HG03175 (cell line): ENCODE results near the gene SLIT1.

Source experiments
- ATAC-seq: cut with Tn5 transposase; IDR thresholded peaks from one replicate; pipeline ENCODE4 v1.9.1; 2021; ENCODE audit warnings: mild to moderate bottlenecking, moderate library complexity; ENCODE audit not compliant: unreplicated experiment

Gene SLIT1

DNA sequence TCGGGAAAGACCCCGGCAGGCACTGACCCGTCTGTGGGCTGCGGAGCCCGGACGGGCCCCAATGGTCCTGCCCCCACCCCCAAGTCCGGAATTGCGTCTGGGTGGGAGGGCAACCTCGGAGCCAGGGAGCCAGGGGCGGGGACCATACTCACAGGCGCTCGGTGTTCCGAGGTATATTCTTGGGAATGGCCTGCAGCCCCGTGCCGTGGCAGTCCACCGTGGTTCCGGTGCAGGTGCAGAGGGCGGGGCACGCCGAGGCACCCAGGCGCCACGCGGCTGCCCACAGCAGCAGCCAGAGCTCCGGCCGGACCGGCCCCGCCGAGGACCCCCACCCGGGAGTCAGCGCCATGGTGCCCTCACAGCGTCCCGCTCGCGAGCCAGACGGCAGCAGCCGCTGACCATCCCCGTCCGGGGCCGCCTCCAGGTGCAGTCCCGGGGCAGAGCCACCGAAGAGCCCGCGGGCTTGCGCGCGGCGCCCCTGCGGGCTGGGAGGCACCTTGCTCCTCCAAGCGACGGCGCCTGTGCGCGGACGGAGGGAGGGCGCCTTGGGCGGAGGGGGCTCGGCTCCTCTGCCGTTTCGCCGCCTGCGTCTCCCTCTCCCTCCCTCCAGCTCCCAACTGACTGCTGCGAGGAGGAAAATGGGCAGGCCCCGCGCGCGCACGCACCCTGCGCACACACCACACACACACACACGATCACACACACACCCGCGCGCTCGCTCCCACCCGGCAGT, at the start of gene SLIT1:
SLIT1 (minus strand) TSS at position 634 of the 733 bp plus-strand sequence; CDS start at position 349, 285 bp downstream.
- ATAC-seq: no peak

DNA sequence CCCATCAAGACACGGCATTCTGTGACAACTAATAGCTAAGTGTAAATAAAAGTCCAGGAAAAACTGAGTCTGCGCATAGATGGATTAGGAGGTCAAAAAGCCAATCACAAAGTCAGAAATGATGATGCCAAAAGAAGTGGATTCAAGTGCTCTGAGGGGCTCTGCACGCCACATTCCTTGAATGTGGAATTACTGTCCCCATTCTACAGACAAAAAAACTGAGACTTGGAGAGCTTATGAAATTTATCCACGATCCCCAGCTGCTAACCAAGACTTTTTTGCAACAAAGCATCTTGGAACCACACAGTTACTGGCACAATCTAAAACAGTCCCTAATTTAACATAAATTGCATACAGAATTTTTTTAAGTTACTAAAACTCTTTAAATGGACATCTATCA, 49.6 kb upstream of the SLIT1 start:
- ATAC-seq: no peak

DNA sequence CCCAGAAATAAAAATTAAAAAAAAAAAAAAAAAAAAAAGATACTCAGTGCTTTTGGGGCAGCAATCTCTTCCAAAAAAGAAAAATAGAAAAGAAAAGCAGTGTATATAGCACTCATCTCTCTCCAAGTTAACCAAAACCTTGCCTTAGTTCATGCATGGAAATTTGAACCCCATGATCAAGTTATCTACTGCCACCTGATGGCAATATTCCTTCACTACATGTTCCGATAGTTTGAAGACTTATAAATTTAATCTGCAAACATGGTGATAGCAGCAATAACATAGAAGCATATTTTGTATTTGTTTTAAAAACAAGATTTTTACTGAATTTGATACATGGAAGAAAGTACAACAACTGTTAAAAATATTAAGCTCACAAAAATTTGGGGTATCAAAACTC, 48.6 kb upstream of the SLIT1 start:
- no peak for ATAC-seq

DNA sequence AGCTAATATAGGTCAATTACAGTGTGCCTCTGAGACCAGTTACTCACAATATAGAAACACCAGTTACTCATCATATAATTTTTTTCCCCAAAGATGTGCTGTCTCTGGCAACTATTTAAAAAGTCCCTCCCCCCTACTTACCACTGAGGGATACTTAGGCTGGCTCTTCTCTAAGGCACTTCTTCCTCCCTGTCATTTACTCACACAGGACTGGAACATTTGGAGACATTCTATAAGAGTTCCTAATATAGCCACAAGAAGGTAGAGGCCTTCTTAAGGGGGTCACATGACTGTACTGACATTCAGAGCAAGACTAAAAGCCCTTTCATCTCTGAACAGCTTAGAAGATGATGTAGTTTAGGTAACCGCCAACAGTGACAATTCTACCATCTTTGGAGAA, 44.4 kb upstream of the SLIT1 start:
- no peak for ATAC-seq

DNA sequence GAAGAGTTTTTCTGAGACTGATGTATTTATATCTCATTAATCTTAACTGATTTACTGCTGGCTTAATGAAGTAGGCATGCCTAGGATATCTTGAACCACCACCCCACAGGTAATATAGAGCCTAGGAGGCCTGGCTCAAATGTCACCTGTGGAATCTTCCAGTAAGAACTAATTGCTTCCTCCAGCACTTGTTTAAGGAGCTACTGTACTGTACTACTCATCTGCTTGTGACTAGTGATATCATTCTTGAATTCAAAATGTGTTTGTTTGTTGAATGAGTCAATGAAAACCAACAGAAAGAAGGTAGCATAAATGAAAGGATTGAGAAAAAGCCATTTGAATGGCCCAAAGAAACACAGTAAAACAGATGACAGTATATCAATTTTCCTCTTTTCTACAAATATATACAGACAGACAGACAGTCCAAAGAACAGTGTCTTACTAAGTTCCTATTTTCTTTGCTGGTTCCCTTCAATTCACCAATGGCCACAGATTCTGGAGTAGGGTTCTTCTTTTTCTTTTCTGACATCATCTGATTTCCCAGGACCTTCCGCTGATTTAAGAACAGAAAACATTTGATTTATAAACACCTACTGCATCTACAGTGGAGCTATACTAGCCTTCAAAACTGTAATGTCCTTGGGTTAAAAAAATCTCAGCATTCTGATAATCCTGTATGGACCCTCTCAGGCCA, 43.7 kb upstream of the SLIT1 start:
- no peak for ATAC-seq

DNA sequence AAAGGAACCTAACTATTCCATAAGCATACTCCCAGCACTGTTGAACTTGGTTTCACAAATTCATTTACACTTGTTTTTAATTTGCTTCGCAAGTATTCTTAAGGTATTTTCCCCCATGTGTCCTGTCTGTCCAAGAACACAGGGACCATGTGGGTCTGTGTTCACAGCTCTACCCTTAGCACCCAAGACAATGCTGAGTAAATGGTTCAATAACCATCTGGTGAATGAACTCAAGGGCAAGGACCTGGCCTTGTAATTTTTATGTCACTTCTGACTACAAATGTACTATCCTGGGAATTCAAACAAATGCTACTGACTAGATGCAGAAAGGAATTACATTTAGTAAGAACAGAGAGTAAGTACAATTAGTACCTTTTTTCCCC, 43.0 kb upstream of the SLIT1 start:
- no peak for ATAC-seq

DNA sequence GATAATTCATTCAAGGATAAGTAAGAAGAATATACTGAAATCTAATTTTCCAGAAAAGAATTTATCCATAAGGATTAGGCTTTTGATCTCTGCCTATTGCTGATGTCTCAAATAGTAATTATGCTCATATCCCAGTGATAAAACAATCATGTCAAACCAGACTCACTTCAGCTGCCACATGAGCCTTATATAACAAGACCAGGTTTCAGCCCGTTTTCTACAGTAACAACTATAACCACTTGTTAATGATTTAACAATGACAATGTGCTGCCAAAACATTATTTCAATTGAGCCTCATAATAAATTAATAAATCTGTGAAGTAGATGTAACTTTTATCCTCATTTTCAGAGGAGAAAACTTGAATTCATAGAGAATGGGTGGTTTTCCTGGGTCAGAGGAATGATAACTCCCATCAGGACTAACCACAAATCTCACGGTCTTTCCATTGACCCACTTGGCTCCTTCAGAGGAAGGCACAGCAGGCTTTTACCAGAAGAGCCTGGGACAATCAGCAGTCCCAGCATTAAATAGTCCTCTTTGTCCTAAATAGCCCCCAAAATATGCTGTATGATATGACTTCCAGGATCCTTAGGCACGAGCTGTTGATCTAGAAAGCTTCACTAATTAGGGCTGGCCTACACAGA, 42.5 kb upstream of the SLIT1 start:
- ATAC-seq: no peak

DNA sequence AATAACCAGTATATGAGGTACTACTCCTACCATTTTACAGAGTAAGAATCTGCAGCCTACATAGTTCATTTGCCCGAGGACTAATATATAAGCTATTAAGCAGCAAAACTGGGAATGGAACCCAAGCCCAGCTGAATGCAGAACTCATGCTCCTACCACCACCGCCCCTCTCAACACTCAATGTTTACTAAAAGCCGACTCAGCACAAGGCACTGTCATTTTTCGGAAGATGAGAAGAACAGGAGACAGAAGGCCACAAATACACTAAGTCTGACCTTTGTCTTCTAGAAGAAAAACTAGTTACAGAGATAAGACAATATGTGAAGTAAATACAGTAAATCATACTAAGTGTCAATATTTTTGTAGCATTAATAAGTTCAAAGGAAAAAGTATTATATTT, 40.6 kb upstream of the SLIT1 start:
- no peak for ATAC-seq

DNA sequence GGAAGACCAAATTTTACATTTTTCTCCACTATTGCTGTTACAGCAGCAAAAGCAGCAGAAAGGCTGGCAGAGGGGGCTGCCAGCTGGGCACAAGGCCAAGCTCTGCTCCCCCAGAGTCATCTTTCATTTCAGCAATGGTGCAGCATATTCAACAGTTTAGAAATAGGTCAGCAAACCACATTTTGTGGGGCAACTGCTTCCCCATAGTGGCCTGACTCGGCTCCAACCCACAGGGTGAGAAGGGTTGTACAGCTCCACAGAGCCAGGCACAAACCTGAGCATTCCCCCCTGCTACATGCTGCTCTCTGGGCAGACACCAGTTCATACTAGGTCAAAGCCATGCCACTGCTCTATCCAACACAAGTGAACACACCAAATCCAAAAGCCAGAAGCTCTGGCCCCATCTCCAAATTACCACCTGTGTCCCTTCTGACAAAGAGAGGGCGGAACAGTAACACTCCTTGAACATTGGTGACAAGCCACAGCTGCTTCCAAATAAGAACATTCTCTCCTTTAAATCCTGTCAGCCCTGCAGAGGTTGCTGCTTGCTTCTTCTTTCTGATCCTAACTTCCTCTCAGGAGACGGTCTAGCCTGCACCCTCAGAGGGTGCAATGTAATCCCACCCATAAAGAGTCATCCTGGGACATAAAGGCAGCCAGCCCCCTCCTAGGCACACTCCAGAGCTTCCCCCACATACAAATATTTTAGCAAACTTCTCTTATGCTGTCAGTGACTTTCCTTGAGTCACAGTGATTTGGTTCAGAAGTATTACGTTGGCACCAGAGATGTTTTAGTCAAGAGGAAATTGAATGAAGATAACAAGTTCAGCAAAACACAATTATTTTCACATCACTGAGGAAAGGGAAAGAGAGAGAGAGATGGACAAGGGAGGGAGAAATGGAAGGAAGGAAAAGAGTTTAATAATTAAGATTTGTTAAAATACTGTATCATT, 39.0 kb upstream of the SLIT1 start:
- ATAC-seq: no peak

DNA sequence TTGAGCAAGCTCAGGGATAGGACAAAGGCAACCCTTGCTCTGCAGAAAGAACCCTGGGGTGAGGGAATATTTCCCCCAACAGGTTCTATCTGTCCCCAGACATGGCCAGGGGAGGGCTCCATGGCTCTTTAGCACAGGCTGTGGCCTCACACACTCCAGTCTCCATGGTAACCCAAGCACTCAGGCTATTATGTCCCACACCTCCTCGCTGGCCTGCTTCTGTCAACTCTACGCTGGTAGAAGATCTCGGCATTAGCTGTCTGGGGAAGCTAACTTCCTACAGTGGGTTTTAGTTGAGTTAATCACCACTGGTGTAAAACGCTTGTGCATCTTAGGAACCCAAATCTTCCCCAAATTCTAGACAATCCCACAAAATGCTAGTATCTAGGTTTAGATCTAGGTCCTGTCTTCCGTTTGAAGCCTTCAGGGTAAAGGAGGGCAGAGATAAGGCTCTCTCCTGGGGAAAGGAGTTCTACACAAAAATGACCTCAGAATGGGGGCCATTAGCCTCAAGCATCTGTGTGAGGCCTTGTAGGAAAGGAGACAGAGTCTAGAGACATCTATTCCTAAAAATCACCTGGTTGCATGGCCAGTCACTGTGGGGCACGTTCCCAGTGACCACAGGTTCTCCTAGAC, 36.7 kb upstream of the SLIT1 start:
- no peak for ATAC-seq

DNA sequence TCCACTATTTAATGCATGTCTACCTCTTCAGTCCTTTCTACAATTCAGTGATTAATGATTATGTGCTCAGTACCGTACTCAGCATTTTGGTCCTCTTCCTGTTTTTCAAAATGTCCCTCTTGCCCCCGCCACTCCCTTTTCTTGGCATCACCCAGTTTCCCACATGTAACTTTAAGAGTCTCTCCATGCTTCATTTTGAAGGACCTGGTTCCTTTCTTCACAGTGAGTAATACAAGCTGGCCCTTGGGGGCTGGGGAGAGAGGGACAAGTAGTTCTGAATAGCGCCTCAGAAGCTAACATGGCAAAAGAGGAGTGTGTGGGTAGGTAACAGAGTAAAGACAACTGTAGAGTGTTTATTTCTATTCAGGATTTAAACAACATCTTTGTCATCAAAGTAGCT, 34.6 kb upstream of the SLIT1 start:
- no peak for ATAC-seq

DNA sequence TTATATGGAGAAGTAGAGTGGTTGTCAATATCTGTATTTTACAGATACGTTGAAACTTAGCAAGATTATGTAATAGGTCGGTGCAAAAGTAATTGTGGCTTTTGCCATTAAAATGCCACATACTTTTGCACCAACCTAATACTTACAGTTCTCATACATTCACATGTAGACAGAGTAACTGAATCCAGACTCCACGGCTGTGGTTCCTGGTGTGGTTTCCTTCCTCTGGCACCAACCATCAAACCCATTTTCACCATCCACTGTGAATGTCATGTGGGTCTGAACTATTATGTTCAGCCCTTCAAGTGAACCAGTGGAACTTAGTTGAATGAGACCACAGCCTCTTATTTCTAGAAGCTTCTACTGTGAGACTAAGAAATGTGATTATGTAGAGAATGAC, 31.5 kb upstream of the SLIT1 start:
- ATAC-seq: no peak

DNA sequence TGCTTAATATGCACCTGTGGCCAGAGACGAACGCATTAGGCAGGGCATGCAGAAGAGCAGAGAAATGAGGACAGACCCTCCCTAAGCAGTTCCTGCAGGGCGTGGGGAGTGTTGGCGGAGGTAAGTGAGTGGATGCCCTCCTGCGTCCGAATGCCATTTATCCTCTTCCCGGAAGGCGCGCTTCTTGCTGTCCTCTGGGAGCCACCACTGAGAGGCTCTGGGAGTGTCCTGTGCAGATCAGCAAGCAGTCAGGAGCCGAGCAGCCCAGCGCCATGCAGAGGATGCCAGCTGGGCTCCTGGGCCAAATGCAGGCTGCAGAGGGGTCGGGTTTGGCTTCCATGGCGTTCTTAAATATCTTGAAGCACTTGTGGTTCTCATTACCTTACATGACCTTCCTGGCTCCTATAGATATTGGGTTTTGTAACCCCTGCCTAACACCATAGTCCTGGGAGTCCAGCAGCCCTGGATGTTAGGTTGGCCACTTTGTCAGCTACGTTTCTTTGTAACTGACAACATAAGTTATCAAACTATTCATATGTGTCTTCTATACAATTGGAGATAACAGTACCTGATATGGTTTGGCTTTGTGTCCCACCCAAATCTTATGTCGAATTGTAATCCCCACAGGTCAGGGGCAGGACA, 30.0 kb upstream of the SLIT1 start:
- no peak for ATAC-seq

DNA sequence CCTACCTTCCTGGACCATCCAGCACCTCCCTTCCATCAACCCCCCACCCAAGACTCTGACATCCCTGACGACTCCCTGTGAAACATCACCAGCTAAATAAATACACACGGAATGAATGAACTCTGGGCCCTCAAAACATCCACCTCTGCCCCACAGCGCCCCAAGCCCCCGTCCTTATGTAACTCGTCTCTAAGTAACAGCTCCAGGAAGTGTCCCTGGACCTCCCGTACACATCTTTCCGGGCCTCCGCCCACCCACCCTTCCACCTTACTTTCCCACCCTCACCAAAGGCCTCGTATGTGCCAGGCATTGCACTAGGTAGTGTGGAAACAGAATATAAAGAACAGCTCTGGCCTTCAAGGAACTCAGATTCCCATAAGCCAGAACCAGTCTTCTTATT, 27.7 kb upstream of the SLIT1 start:
- ATAC-seq: no peak

DNA sequence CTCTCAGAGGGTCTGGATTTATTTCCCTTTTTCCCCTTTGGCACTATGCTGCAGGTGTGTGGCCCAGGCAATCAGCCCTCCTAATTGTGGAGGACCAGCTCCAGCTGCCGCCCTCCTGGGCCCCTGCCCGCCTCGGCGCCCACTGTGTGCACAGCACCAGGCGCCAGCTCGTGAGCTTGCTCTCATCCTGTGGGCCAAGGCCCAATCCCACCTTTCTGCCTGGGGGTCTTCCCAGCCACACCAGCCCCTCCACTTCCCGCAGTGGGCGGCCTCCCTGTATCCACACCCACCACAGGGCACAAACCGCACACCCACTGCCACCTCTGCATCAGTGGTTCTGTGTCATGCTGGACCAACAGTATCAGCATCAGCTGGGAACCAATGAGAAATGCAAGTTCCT, 25.5 kb upstream of the SLIT1 start:
- ATAC-seq: no peak

DNA sequence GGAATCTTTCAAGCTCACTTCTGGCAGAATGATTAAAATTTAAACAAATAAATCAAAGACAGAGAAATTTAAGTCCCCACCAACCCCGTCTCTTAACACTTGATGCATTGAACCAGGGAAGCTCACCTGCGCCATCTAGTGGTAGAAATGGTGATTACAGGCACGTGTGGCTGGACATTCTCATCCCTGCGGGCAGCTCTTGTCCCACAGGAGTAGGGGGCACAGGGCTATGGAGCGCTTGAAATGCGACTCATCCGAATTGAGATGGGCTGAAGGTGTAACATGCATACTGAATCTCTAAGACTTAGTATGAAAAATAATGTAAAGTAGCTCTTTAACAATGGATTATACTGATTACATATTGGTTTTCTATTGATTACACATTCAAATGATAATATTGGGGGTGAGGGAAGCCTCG, 24.8 kb upstream of the SLIT1 start:
- ATAC-seq: no peak

DNA sequence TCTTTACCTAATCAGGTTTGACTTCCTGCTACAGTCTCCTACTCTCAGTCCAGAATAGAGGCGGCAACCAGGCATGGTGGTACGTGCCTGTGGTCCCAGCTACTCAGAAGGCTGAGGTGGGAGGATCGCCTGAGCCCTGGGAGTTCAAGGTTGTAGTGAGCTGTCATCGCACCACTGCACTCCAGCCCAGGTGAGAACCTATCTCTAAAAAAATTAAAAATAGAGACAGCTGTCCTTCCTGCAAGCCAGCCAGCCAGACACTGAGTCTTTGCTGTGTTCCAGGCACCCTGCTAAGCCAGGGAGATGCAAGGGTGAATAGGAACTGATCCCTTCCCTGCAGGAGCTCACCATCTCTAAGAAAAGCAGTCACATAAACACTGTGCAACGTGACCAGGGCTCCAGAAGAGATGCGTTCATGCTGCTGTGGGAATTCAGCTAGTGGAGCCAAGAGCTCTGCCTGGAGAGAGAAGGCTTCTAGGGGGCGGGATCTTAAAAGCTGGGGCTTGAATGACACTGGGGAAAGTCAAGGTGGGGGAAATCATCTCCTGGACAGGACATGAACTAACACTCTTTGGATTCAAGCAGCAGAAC, 22.1 kb upstream of the SLIT1 start:
- ATAC-seq: no peak

DNA sequence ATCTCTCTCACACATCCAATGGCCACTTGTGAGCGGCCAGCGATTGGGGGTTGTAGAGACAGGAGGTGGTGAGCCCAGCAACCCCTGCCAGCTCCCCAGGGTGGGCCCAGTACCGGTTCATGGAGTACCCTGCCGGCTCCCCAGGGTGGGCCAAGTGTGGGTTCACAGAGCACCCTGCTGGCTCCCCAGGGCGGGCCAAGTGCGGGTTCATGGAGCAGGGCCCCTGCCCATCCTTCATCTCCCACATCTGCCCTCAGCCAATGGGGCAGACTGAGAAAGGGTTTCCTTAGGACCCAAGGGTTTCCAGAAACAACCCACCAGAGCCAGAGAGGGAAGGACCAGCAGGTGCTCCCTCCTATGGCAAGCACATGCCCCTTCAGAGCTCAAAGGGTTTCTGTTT, 21.4 kb upstream of the SLIT1 start:
- no peak for ATAC-seq

DNA sequence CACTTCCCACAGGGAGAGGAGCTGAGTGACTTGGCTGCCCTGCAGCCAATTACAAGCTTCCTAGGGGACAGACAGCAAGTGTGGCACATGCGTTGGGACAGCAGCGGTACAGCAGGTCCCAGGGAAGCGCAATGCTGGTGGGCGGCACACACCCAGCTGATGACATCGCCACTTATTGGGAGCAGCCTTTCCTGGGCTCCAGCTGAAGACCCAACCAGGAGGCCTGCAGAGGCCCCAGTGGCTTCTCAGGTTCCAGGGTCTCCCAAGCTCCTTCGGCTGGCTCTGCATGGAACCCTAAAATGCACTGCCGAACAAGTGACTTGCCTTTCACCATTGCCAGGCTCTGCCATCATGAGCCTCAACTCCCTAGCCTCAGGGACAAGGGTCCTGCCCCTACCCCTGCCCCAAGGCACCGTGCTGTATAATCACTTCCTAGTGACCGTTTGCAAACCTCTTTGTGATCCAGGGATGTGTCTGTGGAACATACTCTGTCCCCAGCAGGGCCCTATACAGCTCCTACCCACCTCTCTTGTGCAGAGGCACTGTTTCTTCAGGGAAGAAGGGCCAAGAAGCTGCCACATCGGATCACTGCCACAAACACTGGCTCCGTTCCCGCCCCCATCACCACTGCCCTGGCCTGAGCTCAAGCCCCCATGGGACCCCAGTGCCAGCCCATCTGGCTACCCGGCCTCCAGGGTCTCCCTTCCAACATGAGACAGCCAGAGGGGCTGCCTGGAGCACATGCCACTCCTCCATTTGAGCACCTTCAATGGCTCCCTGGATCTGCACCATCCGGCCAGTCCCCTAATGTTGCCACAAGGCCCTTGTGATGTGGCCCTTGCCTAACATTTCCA, 19.3 kb upstream of the SLIT1 start:
- no peak for ATAC-seq
